ES-I3 (cell line): ENCODE data around the gene RNF182.

Experiments used
- H3K36me3 ChIP-seq: 2 replicates; pipeline ENCODE4 v1.6.1; 2013; ENCODE audit warnings: mild to moderate bottlenecking, low read length, control low read depth, moderate library complexity; ENCODE audit not compliant: insufficient read depth
- H3K4me1 ChIP-seq: 2 replicates; pipeline ENCODE4 v1.6.1; 2013; ENCODE audit warnings: mild to moderate bottlenecking, control low read depth, low read length; ENCODE audit not compliant: insufficient read depth
- H3K9ac ChIP-seq: 2 replicates; pipeline ENCODE4 v1.6.1; 2013; ENCODE audit warnings: low read depth, mild to moderate bottlenecking, low read length, moderate library complexity
- H3K9me3 ChIP-seq: 2 replicates; pipeline ENCODE4 v1.6.1; 2013; ENCODE audit warnings: mild to moderate bottlenecking, low read length, moderate library complexity; ENCODE audit not compliant: control insufficient read depth, insufficient read depth

The RNF182 gene

DNA sequence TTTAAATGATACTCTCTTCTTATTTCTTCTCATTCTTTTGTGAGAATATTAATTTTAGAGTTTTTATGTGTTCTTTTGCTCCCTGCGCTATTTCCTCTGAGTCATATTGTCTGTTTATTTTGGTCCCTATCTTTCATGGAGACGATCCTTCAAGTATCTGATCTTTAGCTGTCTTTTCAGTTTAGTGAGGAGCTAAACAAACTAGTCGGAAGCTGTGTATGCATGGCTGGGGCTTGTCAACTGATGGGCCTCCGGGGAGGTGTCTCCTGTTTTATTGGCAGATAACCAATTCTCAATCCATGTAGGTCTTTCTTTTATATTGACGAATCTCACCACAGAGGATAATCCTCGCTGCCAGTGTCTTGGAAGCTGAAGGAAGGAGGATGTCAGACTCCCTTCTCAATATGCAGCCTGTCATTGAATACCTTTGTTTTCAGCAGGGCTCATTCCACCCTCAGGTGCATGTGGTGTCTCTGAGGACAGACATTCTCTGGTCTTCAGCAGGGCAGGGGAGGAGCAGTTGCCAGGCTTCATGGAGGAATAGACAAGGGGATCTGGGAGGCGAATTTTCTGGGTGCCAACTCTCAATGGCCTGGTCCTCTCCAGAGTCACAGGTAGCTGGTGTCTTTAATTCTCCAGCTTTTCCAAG, 64.9 kb downstream of the RNF182 start:
- Histone ChIP-seq H3K4me1 (no peaks in the 10 kb centered on the region), H3K9me3 (no peaks in the 10 kb centered on the region), H3K9ac (no peak overlapping the region), H3K36me3 (no peaks in the 10 kb centered on the region)

DNA sequence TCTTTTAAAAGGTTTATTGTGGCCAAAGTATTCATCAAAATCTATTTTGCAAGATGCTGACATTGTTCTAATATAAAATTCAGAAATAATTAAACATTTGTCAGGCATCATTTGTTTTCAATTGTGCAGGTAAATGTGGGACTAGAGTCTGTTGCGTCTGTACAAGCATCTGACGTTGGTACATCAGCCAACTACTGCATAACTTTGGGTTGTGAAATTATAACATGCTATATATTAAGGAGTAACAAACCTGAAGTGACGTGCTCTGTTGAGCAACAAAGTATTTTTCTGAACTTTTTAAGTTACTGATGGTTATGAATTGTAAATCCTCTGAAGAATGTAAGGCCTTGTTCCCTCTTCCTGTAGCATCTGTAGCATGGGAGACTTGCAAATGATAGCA, 66.0 kb downstream of the RNF182 start:
- Histone ChIP-seq H3K9ac (no peak overlapping the region), H3K4me1 (no peaks in the 10 kb centered on the region), H3K9me3 (no peaks in the 10 kb centered on the region), H3K36me3 (no peaks in the 10 kb centered on the region)

DNA sequence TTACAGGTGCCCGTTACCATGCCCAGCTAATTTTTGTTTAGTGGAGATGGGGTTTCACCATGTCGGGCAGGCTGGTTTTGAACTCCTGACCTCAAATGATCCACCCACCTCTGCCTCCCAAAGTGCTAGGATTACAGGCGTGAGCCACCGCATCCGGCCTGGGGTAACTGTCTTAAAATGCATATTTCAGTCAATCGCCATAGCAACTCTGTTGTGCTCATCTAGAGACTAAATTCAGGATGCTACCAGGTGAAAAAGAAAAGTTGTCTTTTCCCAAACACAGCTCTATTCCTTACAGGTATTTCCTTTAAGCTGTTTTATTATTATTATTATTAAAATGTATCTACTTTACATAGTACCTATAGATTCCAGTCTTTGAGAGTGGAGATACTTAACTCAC, 66.6 kb downstream of the RNF182 start:
- H3K36me3 ChIP-seq: no peaks in the 10 kb centered on the region
- no peaks in the 10 kb centered on the region for H3K9me3 ChIP-seq
- H3K4me1 ChIP-seq: no peaks in the 10 kb centered on the region
- no peak overlapping the region for H3K9ac ChIP-seq

DNA sequence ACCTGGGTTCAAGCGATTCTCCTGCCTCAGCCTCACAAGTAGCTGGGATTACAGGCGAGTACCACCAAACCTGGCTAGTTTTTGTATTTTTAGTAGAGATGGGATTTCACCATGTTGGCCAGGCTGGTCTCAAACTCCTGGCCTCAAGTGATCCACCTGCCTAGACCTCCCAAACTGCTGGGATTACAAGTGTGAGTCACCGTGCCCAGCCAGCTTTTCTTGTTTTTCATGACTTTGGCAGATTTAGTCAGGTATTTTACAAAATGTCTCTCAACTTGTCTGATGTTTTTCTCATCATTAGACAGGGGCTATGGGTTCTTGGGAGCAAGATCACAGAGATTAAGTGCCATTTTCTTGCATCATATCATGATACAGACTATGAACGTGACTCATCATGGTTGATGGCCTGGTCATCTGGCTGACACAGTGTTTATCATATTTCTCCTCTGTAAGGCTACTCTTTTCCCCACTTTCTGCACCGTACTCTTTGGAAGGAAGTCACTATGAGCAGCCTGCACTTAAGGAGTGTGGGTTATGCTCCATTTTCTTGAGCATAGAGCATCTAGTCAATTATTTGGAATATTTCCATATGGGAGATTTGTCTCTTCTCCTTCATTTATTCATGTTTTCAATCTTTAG, 67.8 kb downstream of the RNF182 start:
- no peaks in the 10 kb centered on the region for H3K9me3 ChIP-seq
- no peaks in the 10 kb centered on the region for H3K36me3 ChIP-seq
- H3K9ac ChIP-seq: no peak overlapping the region
- H3K4me1 ChIP-seq: no peaks in the 10 kb centered on the region

DNA sequence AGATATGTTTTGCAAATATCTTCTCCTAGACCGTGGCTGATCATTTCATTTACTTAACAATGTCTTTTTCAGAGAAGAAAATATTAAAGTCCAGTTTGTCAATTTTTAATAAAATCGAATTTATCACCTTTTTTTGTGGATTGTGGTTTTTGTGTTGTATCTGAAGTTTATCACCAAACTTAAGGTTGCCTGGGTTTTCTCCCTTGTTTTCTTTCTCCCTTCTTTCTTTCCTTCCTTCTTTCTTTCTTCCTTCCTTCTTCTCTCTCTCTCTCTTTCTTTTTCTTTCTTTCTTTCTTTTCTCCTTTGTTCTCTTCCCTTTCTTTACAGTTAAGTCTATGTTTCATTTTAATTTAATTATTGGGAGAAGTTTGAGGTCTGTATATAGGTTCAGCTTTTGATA, 68.7 kb downstream of the RNF182 start:
- no peaks in the 10 kb centered on the region; the same call in 1 of the 2 replicates for H3K36me3 ChIP-seq
- H3K4me1 ChIP-seq: no peaks in the 10 kb centered on the region
- peaks cover 1% of the 10 kb centered on the region for H3K9me3 ChIP-seq
- no peak overlapping the region for H3K9ac ChIP-seq

DNA sequence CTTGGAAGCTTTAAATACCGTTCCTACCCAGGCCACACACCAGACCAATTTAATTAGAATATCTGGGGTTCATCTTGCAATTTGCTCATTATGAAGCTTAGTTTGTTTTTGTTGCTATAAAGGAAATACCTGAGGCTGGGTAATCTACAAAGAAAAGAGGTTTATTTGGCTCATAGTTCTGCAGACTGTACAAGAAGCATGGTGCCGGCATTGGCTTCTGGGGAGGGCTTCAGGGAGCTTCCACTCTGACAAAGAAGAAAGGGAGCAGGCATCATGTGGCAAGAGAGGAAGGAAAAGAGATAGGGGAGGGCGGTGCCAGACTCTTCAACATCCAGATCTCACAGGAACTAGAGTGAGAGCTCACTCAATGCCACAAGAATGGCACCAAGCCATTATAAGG, 73.6 kb downstream of the RNF182 start:
- Histone ChIP-seq H3K9me3 (peaks cover 3% of the 10 kb centered on the region), H3K9ac (no peak overlapping the region), H3K4me1 (peaks cover 5% of the 10 kb centered on the region; the same call in 1 of the 2 replicates), H3K36me3 (no peaks in the 10 kb centered on the region; the same call in 1 of the 2 replicates)

DNA sequence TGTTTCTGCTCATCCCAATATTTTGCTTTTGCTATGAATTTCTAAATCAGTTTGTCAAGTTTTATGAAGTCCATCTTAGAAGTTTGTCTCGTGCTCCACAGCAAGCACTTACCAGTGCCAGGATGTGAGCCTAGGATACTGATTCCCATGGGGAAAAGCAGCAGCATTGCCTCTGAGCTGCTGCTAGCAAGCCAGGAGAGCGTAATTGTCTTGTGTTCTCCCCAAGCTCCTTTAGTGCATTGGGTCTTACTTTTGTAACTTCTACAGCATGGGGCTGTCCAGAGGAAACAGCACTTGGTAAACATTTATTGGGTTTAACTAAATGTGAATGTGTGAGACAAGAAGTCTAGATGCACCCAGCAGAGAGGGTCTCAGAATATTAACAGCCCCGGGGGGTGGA, 76.1 kb downstream of the RNF182 start:
- H3K9me3 ChIP-seq: peaks cover 3% of the 10 kb centered on the region
- peaks cover 5% of the 10 kb centered on the region; the same call in 1 of the 2 replicates for H3K4me1 ChIP-seq
- H3K9ac ChIP-seq: no peak overlapping the region
- no peaks in the 10 kb centered on the region; the same call in 1 of the 2 replicates for H3K36me3 ChIP-seq

DNA sequence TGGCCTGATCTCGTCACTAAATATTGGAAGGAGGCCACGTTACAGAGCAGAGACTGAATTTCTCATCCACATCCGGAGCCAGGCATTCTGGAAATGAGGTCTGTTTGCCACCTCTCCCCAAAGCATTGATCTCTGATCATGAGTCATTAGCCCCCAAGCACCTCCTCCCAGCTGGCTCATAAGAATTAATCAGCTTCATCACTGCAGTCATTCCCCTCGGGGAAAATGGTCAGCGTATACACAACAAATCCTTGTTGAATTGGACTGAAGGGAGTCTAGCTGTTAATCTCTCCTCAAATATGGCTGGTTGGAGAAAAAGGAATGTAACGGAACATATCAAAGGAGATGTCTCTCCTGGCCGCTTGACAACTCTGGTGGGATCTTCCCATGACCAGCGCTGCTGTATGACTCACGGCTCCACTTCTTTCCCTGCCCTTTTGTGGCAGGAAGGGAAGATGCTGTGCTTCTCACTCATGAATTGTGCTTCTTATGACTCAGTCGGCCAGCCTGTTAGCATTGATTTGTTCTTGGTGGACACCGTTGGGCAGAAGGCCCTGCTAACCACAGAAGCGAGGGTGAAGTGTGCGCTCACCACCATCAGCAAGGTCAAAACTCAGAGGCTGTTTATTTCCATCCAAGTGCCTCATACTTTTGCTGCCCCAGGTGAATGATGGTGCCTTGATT, 76.7 kb downstream of the RNF182 start:
- Histone ChIP-seq H3K4me1 (peaks cover 5% of the 10 kb centered on the region; the same call in 1 of the 2 replicates), H3K9ac (no peak overlapping the region), H3K9me3 (peaks cover 3% of the 10 kb centered on the region), H3K36me3 (no peaks in the 10 kb centered on the region; the same call in 1 of the 2 replicates)

DNA sequence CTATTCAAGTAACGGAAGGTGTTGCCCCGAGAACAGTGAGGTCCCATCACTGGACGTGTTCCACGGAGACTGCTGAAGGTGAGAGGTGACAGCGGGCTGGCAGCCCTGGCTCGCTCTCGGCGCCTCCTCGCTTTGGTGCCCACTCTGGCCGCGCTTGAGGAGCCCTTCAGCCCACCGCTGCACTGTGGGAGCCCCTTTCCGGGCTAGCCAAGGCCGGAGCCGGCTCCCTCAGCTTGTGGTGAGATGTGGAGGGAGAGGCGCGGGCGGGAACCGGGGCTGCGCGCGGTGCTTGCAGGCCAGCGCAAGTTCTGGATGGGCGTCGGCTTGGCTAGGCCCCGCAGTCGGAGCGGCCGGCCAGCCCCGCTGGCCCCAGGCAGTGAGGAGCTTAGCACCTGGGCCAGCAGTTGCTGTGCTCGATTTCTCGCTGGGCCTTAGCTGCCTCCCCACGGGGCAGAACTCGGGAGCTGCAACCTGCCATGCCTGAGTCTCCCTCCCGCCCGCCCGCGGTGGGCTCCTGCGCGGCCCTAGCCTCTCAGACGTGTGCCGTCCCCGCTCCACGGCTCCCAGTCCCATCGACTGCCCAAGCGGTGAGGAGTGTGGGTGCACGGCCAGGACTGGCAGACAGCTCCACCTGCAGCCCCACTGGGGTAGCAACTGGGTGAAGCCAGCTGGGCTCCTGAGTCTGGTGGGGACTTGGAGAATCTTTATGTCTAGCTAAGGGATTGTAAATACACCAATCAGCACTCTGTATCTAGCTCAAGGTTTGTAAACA, 77.6 kb downstream of the RNF182 start:
- Histone ChIP-seq H3K9ac (no peak overlapping the region), H3K9me3 (peaks cover 3% of the 10 kb centered on the region), H3K36me3 (no peaks in the 10 kb centered on the region; the same call in 1 of the 2 replicates), H3K4me1 (peaks cover 5% of the 10 kb centered on the region; the same call in 1 of the 2 replicates)

DNA sequence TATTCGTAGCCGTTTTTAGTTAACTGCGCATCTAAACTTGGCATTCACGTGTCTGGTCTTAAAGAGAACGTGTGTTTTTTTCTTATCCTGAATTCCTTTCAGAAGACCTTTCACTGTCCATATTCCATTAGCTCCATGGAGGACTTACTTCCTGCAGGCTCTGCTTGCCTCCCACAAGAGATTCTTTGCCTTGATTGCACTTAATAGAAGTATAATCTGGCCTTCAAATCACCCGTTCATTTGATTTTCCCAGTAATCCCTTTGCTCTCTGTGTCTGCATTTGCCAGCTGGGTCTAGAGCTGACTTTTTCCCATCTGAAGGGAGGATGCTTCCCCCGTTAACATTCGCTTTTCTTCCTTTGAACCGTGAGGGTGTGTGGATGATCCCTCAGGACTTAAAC, 79.5 kb downstream of the RNF182 start:
- no peaks in the 10 kb centered on the region for H3K9me3 ChIP-seq
- no peaks in the 10 kb centered on the region for H3K36me3 ChIP-seq
- H3K9ac ChIP-seq: no peak overlapping the region
- H3K4me1 ChIP-seq: peaks cover 8% of the 10 kb centered on the region; the same call in 1 of the 2 replicates

DNA sequence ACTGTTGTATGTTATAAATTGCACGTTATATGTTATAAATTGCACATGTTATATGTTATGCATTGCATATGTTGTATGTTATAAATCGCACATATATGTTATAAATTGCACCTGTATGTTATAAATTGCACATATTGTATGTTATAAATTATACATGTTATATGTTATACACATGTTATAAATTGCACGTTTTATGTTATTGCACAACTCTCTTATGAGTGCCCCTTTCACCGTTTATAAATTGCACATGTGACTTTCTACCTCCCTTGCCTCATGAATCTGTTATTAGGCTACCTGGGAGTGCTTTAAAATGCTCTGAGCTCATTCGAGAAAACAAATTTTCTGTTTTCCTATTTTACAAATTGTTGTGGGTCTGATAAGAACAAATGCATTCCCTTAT, 84.1 kb downstream of the RNF182 start:
- H3K36me3 ChIP-seq: no peaks in the 10 kb centered on the region
- no peak overlapping the region for H3K9ac ChIP-seq
- H3K9me3 ChIP-seq: no peaks in the 10 kb centered on the region; the same call in 1 of the 2 replicates
- H3K4me1 ChIP-seq: 0 out of 2 replicates have a peak, but pooled peaks cover 8% of the 10 kb centered on the region

DNA sequence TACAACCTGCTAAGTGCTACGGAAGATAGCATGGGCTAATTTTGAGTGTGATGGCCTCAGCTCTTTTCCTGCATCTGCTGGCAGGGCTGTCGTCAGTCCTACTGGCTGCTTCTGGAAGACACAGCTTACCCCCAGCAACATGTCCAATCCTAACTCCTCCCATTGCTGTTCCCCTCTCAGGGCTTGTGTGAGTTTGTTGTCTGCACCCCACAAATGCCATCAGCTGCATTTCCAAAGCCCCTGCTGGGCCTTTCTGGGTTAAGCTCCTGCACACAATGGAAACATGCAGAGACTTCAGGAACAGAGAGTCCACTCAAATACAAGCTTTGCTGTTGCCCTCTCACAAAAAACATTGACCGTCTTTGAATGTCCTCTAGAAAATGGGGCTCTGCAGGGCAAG, 84.7 kb downstream of the RNF182 start:
- Histone ChIP-seq H3K9ac (no peak overlapping the region), H3K9me3 (no peaks in the 10 kb centered on the region; the same call in 1 of the 2 replicates), H3K4me1 (0 out of 2 replicates have a peak, but pooled peaks cover 8% of the 10 kb centered on the region), H3K36me3 (no peaks in the 10 kb centered on the region)

DNA sequence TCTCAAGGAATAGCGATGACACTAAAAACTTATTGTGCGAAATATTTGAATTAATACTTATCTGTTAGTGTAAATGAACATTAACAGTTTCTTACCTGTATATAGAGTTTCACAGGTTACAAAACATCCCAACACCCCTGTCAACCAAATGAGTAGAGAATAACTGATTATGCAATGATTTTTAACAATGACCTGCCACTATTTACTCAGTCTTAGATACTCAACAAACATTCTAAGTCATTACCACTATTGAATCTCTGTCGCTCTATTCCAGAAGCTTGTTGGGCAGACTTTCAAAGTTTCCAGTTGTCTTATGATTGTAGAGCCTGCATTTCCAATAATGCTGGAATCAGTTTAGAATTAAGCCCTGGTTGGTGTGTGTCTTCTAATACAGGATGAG, 85.5 kb downstream of the RNF182 start:
- 0 out of 2 replicates have a peak, but pooled peaks cover 8% of the 10 kb centered on the region for H3K4me1 ChIP-seq
- no peak overlapping the region for H3K9ac ChIP-seq
- H3K36me3 ChIP-seq: no peaks in the 10 kb centered on the region
- no peaks in the 10 kb centered on the region; the same call in 1 of the 2 replicates for H3K9me3 ChIP-seq
